ENCODE results near the gene MYL6B. TPM values are rescaled to one million over a fixed set of nuclear protein-coding genes. Genes with fewer than 3 reads are reported as not detected.

Gene MYL6B
- total RNA-seq, 1 experiment from 2014 or later, result 66.5 TPM

DNA sequence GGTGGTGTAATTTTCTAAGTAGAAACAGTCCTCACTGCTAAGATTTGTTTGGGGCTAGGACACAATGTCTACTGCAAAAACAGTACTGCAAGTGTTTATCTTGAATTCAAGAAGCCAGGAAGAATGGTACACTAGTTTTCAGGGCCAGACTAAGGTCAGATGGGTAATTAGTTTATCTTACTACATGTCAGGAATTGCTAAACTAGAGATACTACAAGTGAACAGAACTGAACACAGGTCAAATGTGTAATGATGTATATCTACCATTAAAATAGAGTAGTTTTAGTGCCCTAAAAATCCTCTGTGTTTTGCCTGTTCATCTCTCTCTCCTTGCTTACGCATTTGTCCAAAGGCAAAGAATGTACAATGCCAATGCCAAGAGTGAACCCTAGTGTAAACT is 38.3 kb upstream of the MYL6B start:
- no peak overlapping the region for H3K4me3 ChIP-seq (ENCODE audit: low read depth in 2 of 2, low read length in 2 of 2)
- DNase-seq (ENCODE audit: low read depth, low spot score) (no peak), ATAC-seq (no peak)
- ChIA-PET CTCF (no interaction called here), POLR2A (no interaction called here)
- intact Hi-C loops (cut with micrococcal nuclease; ENCODE audit: unreplicated experiment) (loop anchor here (10.0 kb wide), 1 partner anchor 69 kb away; the partner anchor contains the start of gene RPS26), in situ Hi-C loops (cut with HindIII; ENCODE audit: low pct_unique_long_range_greater_than_20kb, low sequenced_read_pairs) (no loop called here)
- H3K9me3 ChIP-seq (ENCODE audit: control insufficient read depth, insufficient read depth, low read depth, low read length), result no peaks in the 10 kb centered on the region
- TF ChIP-seq CTCF (IDR thresholded peaks at IDR 0.05) (no peak), REST (IDR thresholded peaks at IDR 0.05; ENCODE audit: insufficient read depth in 1 of 2, low read depth in 2 of 2, low read length in 1 of 2) (no peak), POLR2AphosphoS5 (IDR thresholded peaks at IDR 0.05; ENCODE audit: low read depth, low read length) (no peak), TCF7L2 (IDR thresholded peaks at IDR 0.05; ENCODE audit: low read depth, low read length) (no peak), SIN3A (IDR thresholded peaks at IDR 0.05; ENCODE audit: borderline replicate concordance, insufficient read depth, low read depth, low read length) (no peak)
- peaks cover 36% of the 10 kb centered on the region for H3K36me3 ChIP-seq (ENCODE audit: control insufficient read depth, insufficient read depth, low read length)
- no peak overlapping the region for H3K27ac ChIP-seq (ENCODE audit: low read length)
- peaks cover 18% of the 10 kb centered on the region for H3K4me1 ChIP-seq (ENCODE audit: control insufficient read depth, insufficient read depth, low read length)
- H3K27me3 ChIP-seq (ENCODE audit: control insufficient read depth, insufficient read depth, low read length), result no peaks in the 10 kb centered on the region
- BruUV-seq (replicated peaks), result no TSS peak

- CTCF ChIA-PET, result no interaction called here
- BruUV-seq (replicated peaks), result TSS peak; percentile 90
These were observed 37.1 kb upstream of the MYL6B start for GRCh38 chr12:56115329-56115728.

More at GRCh38 chr12:56115329-56115728, 37.1 kb upstream of the MYL6B start:
- Histone ChIP-seq H3K27me3 (ENCODE audit: control insufficient read depth, insufficient read depth, low read length) (no peaks in the 10 kb centered on the region), H3K4me1 (ENCODE audit: control insufficient read depth, insufficient read depth, low read length) (peaks cover 30% of the 10 kb centered on the region), H3K27ac (ENCODE audit: low read length) (peak overlapping the region; percentile 95), H3K9me3 (ENCODE audit: control insufficient read depth, insufficient read depth, low read depth, low read length) (no peaks in the 10 kb centered on the region), H3K36me3 (ENCODE audit: control insufficient read depth, insufficient read depth, low read length) (peaks cover 29% of the 10 kb centered on the region), H3K4me3 (ENCODE audit: low read depth in 2 of 2, low read length in 2 of 2) (peak overlapping the region; percentile 69 to 100)
- DNase-seq (ENCODE audit: low read depth, low spot score) (no peak), ATAC-seq (no peak)
- POLR2A ChIA-PET, result interaction anchor here (0.7 kb wide), 2 partner anchors 13 to 22 kb away, joined by 4 to 7 read pairs; no protein-coding TSS in a partner anchor
- intact Hi-C loops (cut with micrococcal nuclease; ENCODE audit: unreplicated experiment) (loop anchor here (5.0 to 10.0 kb wide), 2 partner anchors 42 to 71 kb away; partner anchors contain the start of genes MYL6 and RPS26), in situ Hi-C loops (cut with HindIII; ENCODE audit: low pct_unique_long_range_greater_than_20kb, low sequenced_read_pairs) (no loop called here)
- no peak for TF ChIP-seq SIN3A (IDR thresholded peaks at IDR 0.05; ENCODE audit: borderline replicate concordance, insufficient read depth, low read depth, low read length)
- TF ChIP-seq CTCF (IDR thresholded peaks at IDR 0.05), result no peak
- TF ChIP-seq POLR2AphosphoS5 (IDR thresholded peaks at IDR 0.05; ENCODE audit: low read depth, low read length), result no peak
- no peak for TF ChIP-seq TCF7L2 (IDR thresholded peaks at IDR 0.05; ENCODE audit: low read depth, low read length)
- TF ChIP-seq REST (IDR thresholded peaks at IDR 0.05; ENCODE audit: insufficient read depth in 1 of 2, low read depth in 2 of 2, low read length in 1 of 2), result no peak

Measured in Panc1 (cell line).